ENCODE measurements around the gene PRKCE.

PRKCE gene

GRCh38 chr2:45614330-45614729, 37.1 kb upstream of the PRKCE start:
- H3K4me3 ChIP-seq (ENCODE audit: insufficient read depth, low read depth, low read length) = no peak overlapping the region
- no peaks in the 10 kb centered on the region for H3K9me3 ChIP-seq (ENCODE audit: control insufficient read depth, low read length)
- no peaks in the 10 kb centered on the region for H3K4me1 ChIP-seq (ENCODE audit: control insufficient read depth, insufficient read depth, low read length)
- no peaks in the 10 kb centered on the region for H3K36me3 ChIP-seq (ENCODE audit: control insufficient read depth, insufficient read depth, low read length)
- no peak overlapping the region for H3K27ac ChIP-seq (ENCODE audit: insufficient read depth, low read depth, low read length, poor library complexity, severe bottlenecking)
- no peaks in the 10 kb centered on the region for H3K27me3 ChIP-seq (ENCODE audit: control insufficient read depth, insufficient read depth, low read length, poor library complexity, severe bottlenecking)
- 85 to 93% methylated on average over 1 of the region's 1 CpG for WGBS, 2 experiments

GRCh38 chr2:45614871-45615415, 36.5 kb upstream of the PRKCE start:
- 88 to 97% methylated on average over 2 to 3 of the region's 3 CpGs for WGBS, 2 experiments
- Histone ChIP-seq H3K9me3 (ENCODE audit: control insufficient read depth, low read length) (no peaks in the 10 kb centered on the region), H3K4me1 (ENCODE audit: control insufficient read depth, insufficient read depth, low read length) (no peaks in the 10 kb centered on the region), H3K27ac (ENCODE audit: insufficient read depth, low read depth, low read length, poor library complexity, severe bottlenecking) (no peak overlapping the region), H3K36me3 (ENCODE audit: control insufficient read depth, insufficient read depth, low read length) (no peaks in the 10 kb centered on the region), H3K27me3 (ENCODE audit: control insufficient read depth, insufficient read depth, low read length, poor library complexity, severe bottlenecking) (no peaks in the 10 kb centered on the region), H3K4me3 (ENCODE audit: insufficient read depth, low read depth, low read length) (no peak overlapping the region)

GRCh38 chr2:45616658-45617411, 34.6 kb upstream of the PRKCE start:
- no peaks in the 10 kb centered on the region for H3K9me3 ChIP-seq (ENCODE audit: control insufficient read depth, low read length)
- WGBS, 2 experiments = 81 to 84% methylated on average over 3 of the region's 4 CpGs

GRCh38 chr2:45617496-45617895, 34.0 kb upstream of the PRKCE start:
- Histone ChIP-seq H3K4me1 (ENCODE audit: control insufficient read depth, insufficient read depth, low read length) (no peaks in the 10 kb centered on the region), H3K36me3 (ENCODE audit: control insufficient read depth, insufficient read depth, low read length) (no peaks in the 10 kb centered on the region), H3K9me3 (ENCODE audit: control insufficient read depth, low read length) (no peaks in the 10 kb centered on the region), H3K27ac (ENCODE audit: insufficient read depth, low read depth, low read length, poor library complexity, severe bottlenecking) (no peak overlapping the region), H3K27me3 (ENCODE audit: control insufficient read depth, insufficient read depth, low read length, poor library complexity, severe bottlenecking) (no peaks in the 10 kb centered on the region), H3K4me3 (ENCODE audit: insufficient read depth, low read depth, low read length) (no peak overlapping the region)
- WGBS, 2 experiments = 86 to 88% methylated on average over 2 of the region's 2 CpGs

More at GRCh38 chr2:45616658-45617411, 34.6 kb upstream of the PRKCE start:
- Histone ChIP-seq H3K4me1 (ENCODE audit: control insufficient read depth, insufficient read depth, low read length) (no peaks in the 10 kb centered on the region), H3K27me3 (ENCODE audit: control insufficient read depth, insufficient read depth, low read length, poor library complexity, severe bottlenecking) (no peaks in the 10 kb centered on the region), H3K27ac (ENCODE audit: insufficient read depth, low read depth, low read length, poor library complexity, severe bottlenecking) (no peak overlapping the region), H3K36me3 (ENCODE audit: control insufficient read depth, insufficient read depth, low read length) (no peaks in the 10 kb centered on the region), H3K4me3 (ENCODE audit: insufficient read depth, low read depth, low read length) (no peak overlapping the region)

- Histone ChIP-seq H3K27me3 (ENCODE audit: control insufficient read depth, insufficient read depth, low read length, poor library complexity, severe bottlenecking) (no peaks in the 10 kb centered on the region), H3K27ac (ENCODE audit: insufficient read depth, low read depth, low read length, poor library complexity, severe bottlenecking) (no peak overlapping the region), H3K4me1 (ENCODE audit: control insufficient read depth, insufficient read depth, low read length) (no peaks in the 10 kb centered on the region), H3K36me3 (ENCODE audit: control insufficient read depth, insufficient read depth, low read length) (no peaks in the 10 kb centered on the region), H3K9me3 (ENCODE audit: control insufficient read depth, low read length) (no peaks in the 10 kb centered on the region), H3K4me3 (ENCODE audit: insufficient read depth, low read depth, low read length) (no peak overlapping the region)
- 93 to 97% methylated on average over 5 to 6 of the region's 6 CpGs for WGBS, 2 experiments
Measured at GRCh38 chr2:45622336-45623075, 29.0 kb upstream of the PRKCE start.

- no peaks in the 10 kb centered on the region for H3K36me3 ChIP-seq (ENCODE audit: control insufficient read depth, insufficient read depth, low read length)
- 88 to 96% methylated on average over 3 of the region's 3 CpGs for WGBS, 2 experiments
- H3K4me1 ChIP-seq (ENCODE audit: control insufficient read depth, insufficient read depth, low read length) = no peaks in the 10 kb centered on the region
- no peak overlapping the region for H3K27ac ChIP-seq (ENCODE audit: insufficient read depth, low read depth, low read length, poor library complexity, severe bottlenecking)
- no peaks in the 10 kb centered on the region for H3K9me3 ChIP-seq (ENCODE audit: control insufficient read depth, low read length)
- no peaks in the 10 kb centered on the region for H3K27me3 ChIP-seq (ENCODE audit: control insufficient read depth, insufficient read depth, low read length, poor library complexity, severe bottlenecking)
- H3K4me3 ChIP-seq (ENCODE audit: insufficient read depth, low read depth, low read length) = no peak overlapping the region
Measured at GRCh38 chr2:45623098-45623497, 28.4 kb upstream of the PRKCE start.

GRCh38 chr2:45625824-45626223, 25.7 kb upstream of the PRKCE start:
- H3K9me3 ChIP-seq (ENCODE audit: control insufficient read depth, low read length) = no peaks in the 10 kb centered on the region
- no peak overlapping the region for H3K27ac ChIP-seq (ENCODE audit: insufficient read depth, low read depth, low read length, poor library complexity, severe bottlenecking)
- no peaks in the 10 kb centered on the region for H3K27me3 ChIP-seq (ENCODE audit: control insufficient read depth, insufficient read depth, low read length, poor library complexity, severe bottlenecking)
- H3K4me3 ChIP-seq (ENCODE audit: insufficient read depth, low read depth, low read length) = no peak overlapping the region
- H3K36me3 ChIP-seq (ENCODE audit: control insufficient read depth, insufficient read depth, low read length) = no peaks in the 10 kb centered on the region
- no peaks in the 10 kb centered on the region for H3K4me1 ChIP-seq (ENCODE audit: control insufficient read depth, insufficient read depth, low read length)

- no peak overlapping the region for H3K4me3 ChIP-seq (ENCODE audit: insufficient read depth, low read depth, low read length)
- H3K36me3 ChIP-seq (ENCODE audit: control insufficient read depth, insufficient read depth, low read length) = no peaks in the 10 kb centered on the region
- no peak overlapping the region for H3K27ac ChIP-seq (ENCODE audit: insufficient read depth, low read depth, low read length, poor library complexity, severe bottlenecking)
- 93 to 94% methylated on average over 8 of the region's 8 CpGs for WGBS, 2 experiments
- no peaks in the 10 kb centered on the region for H3K27me3 ChIP-seq (ENCODE audit: control insufficient read depth, insufficient read depth, low read length, poor library complexity, severe bottlenecking)
- H3K9me3 ChIP-seq (ENCODE audit: control insufficient read depth, low read length) = no peaks in the 10 kb centered on the region
- no peaks in the 10 kb centered on the region for H3K4me1 ChIP-seq (ENCODE audit: control insufficient read depth, insufficient read depth, low read length)
Measured at GRCh38 chr2:45626387-45627221, 24.9 kb upstream of the PRKCE start.

GRCh38 chr2:45627911-45628310, 23.6 kb upstream of the PRKCE start:
- Histone ChIP-seq H3K27ac (ENCODE audit: insufficient read depth, low read depth, low read length, poor library complexity, severe bottlenecking) (no peak overlapping the region), H3K27me3 (ENCODE audit: control insufficient read depth, insufficient read depth, low read length, poor library complexity, severe bottlenecking) (no peaks in the 10 kb centered on the region), H3K36me3 (ENCODE audit: control insufficient read depth, insufficient read depth, low read length) (no peaks in the 10 kb centered on the region), H3K4me3 (ENCODE audit: insufficient read depth, low read depth, low read length) (no peak overlapping the region), H3K9me3 (ENCODE audit: control insufficient read depth, low read length) (no peaks in the 10 kb centered on the region), H3K4me1 (ENCODE audit: control insufficient read depth, insufficient read depth, low read length) (no peaks in the 10 kb centered on the region)
- 86 to 87% methylated on average over 1 of the region's 1 CpG for WGBS, 2 experiments

GRCh38 chr2:45629971-45630370, 21.5 kb upstream of the PRKCE start:
- H3K36me3 ChIP-seq (ENCODE audit: control insufficient read depth, insufficient read depth, low read length) = no peaks in the 10 kb centered on the region
- H3K4me1 ChIP-seq (ENCODE audit: control insufficient read depth, insufficient read depth, low read length) = no peaks in the 10 kb centered on the region
- no peak overlapping the region for H3K4me3 ChIP-seq (ENCODE audit: insufficient read depth, low read depth, low read length)
- no peaks in the 10 kb centered on the region for H3K27me3 ChIP-seq (ENCODE audit: control insufficient read depth, insufficient read depth, low read length, poor library complexity, severe bottlenecking)
- 89 to 94% methylated on average over 1 of the region's 1 CpG for WGBS, 2 experiments
- no peaks in the 10 kb centered on the region for H3K9me3 ChIP-seq (ENCODE audit: control insufficient read depth, low read length)
- no peak overlapping the region for H3K27ac ChIP-seq (ENCODE audit: insufficient read depth, low read depth, low read length, poor library complexity, severe bottlenecking)

All from ectodermal cell (in vitro differentiated cells).